ENCODE results near the gene SURF6. TPM values are rescaled to one million over a fixed set of nuclear protein-coding genes. Genes with fewer than 3 reads are reported as not detected.

Gene SURF6
- total RNA-seq, 1 experiment from 2014 or later = 56.3 TPM

- H3K23me2 ChIP-seq (ENCODE audit: insufficient read length, low read depth, low read length, poor library complexity, severe bottlenecking) = no peaks in the 10 kb centered on the region
- H2AFZ ChIP-seq (ENCODE audit: low read length) = no peak overlapping the region
- Mint-ChIP-seq H3K9me3 (peaks cover 7 to 11% of the 10 kb centered on the region in 2 experiments; a peak in 3 of 5 replicates), H3K27me3 (ENCODE audit: low read depth) (peaks cover 53% of the 10 kb centered on the region), H3K36me3 (ENCODE audit: insufficient read depth in 1 of 3, low read depth in 3 of 3) (peaks cover 0 to 2% (median 0%) of the 10 kb centered on the region in 3 experiments; a peak in 1 of 7 replicates), H3K4me3 (no peak overlapping the region), H3K4me1 (peaks cover 0 to 5% of the 10 kb centered on the region in 2 experiments; a peak in 1 of 4 replicates), H3K27ac (no peak overlapping the region)
- H4K20me1 ChIP-seq (ENCODE audit: control insufficient read depth, insufficient read depth, insufficient read length) = no peaks in the 10 kb centered on the region
- no peak overlapping the region for H2BK120ac ChIP-seq (ENCODE audit: low read depth, low read length, poor library complexity, severe bottlenecking)
- peaks cover 10% of the 10 kb centered on the region for H3K27me3 ChIP-seq (ENCODE audit: insufficient read depth, low read length)
- no peak overlapping the region for H4K5ac ChIP-seq (ENCODE audit: insufficient read length, low read depth, low read length)
- H3K23ac ChIP-seq (ENCODE audit: insufficient read length, low read depth, low read length) = no peak overlapping the region
- H2BK12ac ChIP-seq (ENCODE audit: insufficient read length, low read depth, low read length) = no peak overlapping the region
- no peak for DNase-seq
- no peak overlapping the region for H3K27ac ChIP-seq (ENCODE audit: insufficient read length, low read depth, low read length)
- no peak overlapping the region for H3K4me2 ChIP-seq (ENCODE audit: insufficient read depth, insufficient read length, low read length)
- H3K56ac ChIP-seq (ENCODE audit: insufficient read length, low read depth, low read length) = no peak overlapping the region
- no peaks in the 10 kb centered on the region for H3K79me2 ChIP-seq (ENCODE audit: insufficient read depth, low read length)
- no peak overlapping the region for H3K9ac ChIP-seq (ENCODE audit: extremely low read depth, insufficient read length, low read length)
- no peak for TF ChIP-seq CTCF (conservative IDR thresholded peaks at IDR 0.05)
- no peak overlapping the region for H3T11ph ChIP-seq (ENCODE audit: low read length)
- no peak overlapping the region for H4K8ac ChIP-seq (replicated peaks; ENCODE audit: insufficient read length, low read depth, low read length)
- H3K18ac ChIP-seq (ENCODE audit: insufficient read length, low read depth, low read length) = no peak overlapping the region
- no peak overlapping the region for H2BK15ac ChIP-seq (ENCODE audit: low read depth, low read length)
- no CpG with 5 or more reads among the region's 5 CpGs for WGBS (ENCODE audit: extremely low coverage, insufficient read length, low lambda C conversion rate)
- H2BK20ac ChIP-seq (ENCODE audit: low read depth, low read length, poor library complexity, severe bottlenecking) = no peak overlapping the region
- H3K79me1 ChIP-seq (ENCODE audit: insufficient read depth, low read depth, low read length, poor library complexity, severe bottlenecking) = no peaks in the 10 kb centered on the region
- H3K9me3 ChIP-seq (ENCODE audit: control insufficient read depth, low read depth, low read length) = no peaks in the 10 kb centered on the region
- H3K14ac ChIP-seq (ENCODE audit: insufficient read depth, low read length) = no peak overlapping the region
- no peak overlapping the region for H3K4ac ChIP-seq (ENCODE audit: low read depth, low read length)
- no peak overlapping the region for H2AK5ac ChIP-seq (ENCODE audit: insufficient read length, low read length)
- H2BK5ac ChIP-seq (ENCODE audit: insufficient read length, low read length) = no peak overlapping the region
- H4K91ac ChIP-seq (ENCODE audit: insufficient read length, low read depth, low read length) = no peak overlapping the region
- no peaks in the 10 kb centered on the region for H3K4me1 ChIP-seq (ENCODE audit: insufficient read depth, low read length)
Measured at GRCh38 chr9:133280392-133280791, 55.6 kb downstream of the SURF6 start.

Other genes starting within 250 kb of the SURF6 start
- 20.9 and 21.3 TPM in 2 replicates for gene RALGDS, start 214.9 kb downstream of the SURF6 start, total RNA-seq (2021)
- gene GBGT1, start 172.3 kb downstream of the SURF6 start, total RNA-seq (2021) = 9.3 TPM in 2 replicates
- not detected in 2 replicates for gene OBP2B, start 126.9 kb downstream of the SURF6 start, total RNA-seq (2021)
- 0.31 and 0.37 TPM in 2 replicates for gene ABO, start 61.0 kb downstream of the SURF6 start, total RNA-seq (2021)
- gene MED22, start 11.9 kb upstream of the SURF6 start, total RNA-seq (2021) = 60.1 and 63.7 TPM in 2 replicates
- gene RPL7A, start 12.0 kb upstream of the SURF6 start, total RNA-seq (2021) = 2,874 and 2,895 TPM in 2 replicates
- 43.3 and 46.8 TPM in 2 replicates for gene SURF1, start 20.3 kb upstream of the SURF6 start, total RNA-seq (2021)
- 44.4 and 46.1 TPM in 2 replicates for gene SURF2, start 20.4 kb upstream of the SURF6 start, total RNA-seq (2021)
- 146 and 148 TPM in 2 replicates for gene SURF4, start 39.9 kb upstream of the SURF6 start, total RNA-seq (2021)
- 0.57 TPM in 1 of 2 replicates, not detected in the other for gene STKLD1, start 40.2 kb upstream of the SURF6 start, total RNA-seq (2021)
- 33.6 and 35.2 TPM in 2 replicates for gene REXO4, start 81.8 kb upstream of the SURF6 start, total RNA-seq (2021)
- 8.2 and 8.8 TPM in 2 replicates for gene ADAMTS13, start 86.2 kb upstream of the SURF6 start, total RNA-seq (2021)
- gene CACFD1, start 123.8 kb upstream of the SURF6 start, total RNA-seq (2021) = 20.0 and 20.2 TPM in 2 replicates
- 18.7 and 19.5 TPM in 2 replicates for gene SLC2A6, start 142.9 kb upstream of the SURF6 start, total RNA-seq (2021)
- gene MYMK, start 188.8 kb upstream of the SURF6 start, total RNA-seq (2021) = not detected in 2 replicates
- 0.61 and 0.86 TPM in 2 replicates for gene ADAMTSL2, start 198.5 kb upstream of the SURF6 start, total RNA-seq (2021)

Data from H9 (cell line).